GM18867 (cell line): ENCODE results near the gene RAB5B.
A peak's percentile ranks its signal among the peaks of the same experiment; 100 is the strongest.
"Not testable (repeated sequence)": the region's sequence is repeated elsewhere in the genome, so short reads cannot be mapped to it uniquely, and the experiment has no call there.

Experiments
- ATAC-seq: cut with Tn5 transposase; IDR thresholded peaks from one replicate; pipeline ENCODE4 v1.9.1; 2021; ENCODE audit warnings: mild to moderate bottlenecking, moderate library complexity; ENCODE audit not compliant: unreplicated experiment

The RAB5B gene

GRCh38 chr12:55982319-55982936 is 8.6 kb downstream of the RAB5B start:
- no peak for ATAC-seq

GRCh38 chr12:55983232-55983842 is 9.5 kb downstream of the RAB5B start:
- no peak for ATAC-seq

- no peak for ATAC-seq
These were observed 11.0 kb downstream of the RAB5B start for GRCh38 chr12:55984861-55985260.

- ATAC-seq, result no peak
These were observed 11.5 kb downstream of the RAB5B start for GRCh38 chr12:55985341-55985740.

- not testable (repeated sequence) for ATAC-seq
These were observed 12.1 kb downstream of the RAB5B start for GRCh38 chr12:55985976-55986375.

- ATAC-seq, result no peak
These were observed 17.2 kb downstream of the RAB5B start for GRCh38 chr12:55991110-55991509.

- ATAC-seq, result no peak
These were observed 19.5 kb downstream of the RAB5B start for GRCh38 chr12:55993230-55993853.

GRCh38 chr12:55995366-55995765 is 21.5 kb downstream of the RAB5B start:
- no peak for ATAC-seq

- no peak for ATAC-seq
These were observed 22.4 kb downstream of the RAB5B start for GRCh38 chr12:55996201-55996714.

- ATAC-seq, result peak; percentile 95
These were observed 23.0 kb downstream of the RAB5B start, which contains the start of gene SUOX for GRCh38 chr12:55996715-55997534. TSS of gene SUOX (plus strand) at chr12:55997276. CDS start at chr12:56002222, 4,946 bp downstream.

GRCh38 chr12:55997535-55997859 is 23.6 kb downstream of the RAB5B start:
- ATAC-seq, result no peak

GRCh38 chr12:55999522-55999921 is 25.6 kb downstream of the RAB5B start:
- not testable (repeated sequence) for ATAC-seq

- not testable (repeated sequence) for ATAC-seq
These were observed 26.2 kb downstream of the RAB5B start for GRCh38 chr12:55999999-56000540.

GRCh38 chr12:56001487-56002100 is 27.7 kb downstream of the RAB5B start:
- ATAC-seq, result no peak

GRCh38 chr12:56003376-56003775 is 29.5 kb downstream of the RAB5B start:
- ATAC-seq, result not testable (repeated sequence)

GRCh38 chr12:56004211-56004610 is 30.3 kb downstream of the RAB5B start:
- no peak for ATAC-seq

- ATAC-seq, result peak; percentile 37
These were observed 34.0 kb downstream of the RAB5B start for GRCh38 chr12:56007564-56008559.

GRCh38 chr12:56010111-56010570 is 36.3 kb downstream of the RAB5B start:
- ATAC-seq, result no peak

- no peak for ATAC-seq
These were observed 37.7 kb downstream of the RAB5B start for GRCh38 chr12:56011509-56012090.
